ENCODE results near the gene FAT4.

Gene FAT4

GRCh38 chr4:125314676-125315575 is at the start of gene FAT4:
FAT4 (plus strand) TSS chr4:125314955; CDS start chr4:125316412, 1,457 bp downstream.
- peak; percentile 15 for DNase-seq

- no peak for DNase-seq
Measured at GRCh38 chr4:125265846-125266245, 48.9 kb upstream of the FAT4 start.

GRCh38 chr4:125266901-125267604 is 47.7 kb upstream of the FAT4 start:
- no peak for DNase-seq

- no peak for DNase-seq
Measured at GRCh38 chr4:125267630-125268029, 47.1 kb upstream of the FAT4 start.

GRCh38 chr4:125268068-125268755 is 46.5 kb upstream of the FAT4 start:
- no peak for DNase-seq

- no peak for DNase-seq
Measured at GRCh38 chr4:125276811-125277210, 37.9 kb upstream of the FAT4 start.

- no peak for DNase-seq
Measured at GRCh38 chr4:125277790-125278189, 37.0 kb upstream of the FAT4 start.

- no peak for DNase-seq
Measured at GRCh38 chr4:125280892-125281403, 33.8 kb upstream of the FAT4 start.

GRCh38 chr4:125283707-125284279 is 31.0 kb upstream of the FAT4 start:
- DNase-seq = no peak

GRCh38 chr4:125297116-125297515 is 17.6 kb upstream of the FAT4 start:
- DNase-seq = no peak

- DNase-seq = no peak
Measured at GRCh38 chr4:125303058-125303457, 11.7 kb upstream of the FAT4 start.

- no peak for DNase-seq
Measured at GRCh38 chr4:125303821-125304220, 10.9 kb upstream of the FAT4 start.

GRCh38 chr4:125306112-125306511 is 8.6 kb upstream of the FAT4 start:
- DNase-seq = no peak

- DNase-seq = no peak
Measured at GRCh38 chr4:125306533-125306932, 8.2 kb upstream of the FAT4 start.

- DNase-seq = no peak
Measured at GRCh38 chr4:125311503-125311902, 3.3 kb upstream of the FAT4 start.

GRCh38 chr4:125313497-125313896 is 1.3 kb upstream of the FAT4 start:
- peak; percentile 35 for DNase-seq

GRCh38 chr4:125313989-125314667 is 627 bp upstream of the FAT4 start:
- DNase-seq = no peak

GRCh38 chr4:125315576-125316400 is 1.0 kb downstream of the FAT4 start:
- DNase-seq = no peak

GRCh38 chr4:125316401-125316790 is 1.6 kb downstream of the FAT4 start:
- DNase-seq = no peak

- DNase-seq = no peak
Measured at GRCh38 chr4:125316791-125317524, 2.2 kb downstream of the FAT4 start.

- no peak for DNase-seq
Measured at GRCh38 chr4:125317525-125317877, 2.7 kb downstream of the FAT4 start.

All from CD4-positive, alpha-beta T cell treated with Interleukin-12 subunit alpha and Interleukin-12 subunit beta, for 1 hour (primary cell).